ENCODE data around the gene GRIP1. TPM values are rescaled to one million over a fixed set of nuclear protein-coding genes. Genes with fewer than 3 reads are reported as not detected.

The GRIP1 gene
- polyA plus RNA-seq, 3 donors from 2014 or later = 0.31 to 1.7 TPM; not detected in 1

GRCh38 chr12:66367015-66367667 is 311.7 kb downstream of the GRIP1 start:
- H3K27me3 Mint-ChIP-seq (ENCODE audit: low read depth in 3 of 3) = peaks cover 0 to 2% (median 0%) of the 10 kb centered on the region in 3 donors
- H3K36me3 Mint-ChIP-seq = peaks cover 0 to 21% (median 7%) of the 10 kb centered on the region in 3 donors
- no peak overlapping the region for H3K27ac Mint-ChIP-seq
- no peak for DNase-seq
- H3K4me1 Mint-ChIP-seq = no peaks in the 10 kb centered on the region
- no peaks in the 10 kb centered on the region for H3K9me3 Mint-ChIP-seq
- no peak overlapping the region for H3K4me3 Mint-ChIP-seq

DNA sequence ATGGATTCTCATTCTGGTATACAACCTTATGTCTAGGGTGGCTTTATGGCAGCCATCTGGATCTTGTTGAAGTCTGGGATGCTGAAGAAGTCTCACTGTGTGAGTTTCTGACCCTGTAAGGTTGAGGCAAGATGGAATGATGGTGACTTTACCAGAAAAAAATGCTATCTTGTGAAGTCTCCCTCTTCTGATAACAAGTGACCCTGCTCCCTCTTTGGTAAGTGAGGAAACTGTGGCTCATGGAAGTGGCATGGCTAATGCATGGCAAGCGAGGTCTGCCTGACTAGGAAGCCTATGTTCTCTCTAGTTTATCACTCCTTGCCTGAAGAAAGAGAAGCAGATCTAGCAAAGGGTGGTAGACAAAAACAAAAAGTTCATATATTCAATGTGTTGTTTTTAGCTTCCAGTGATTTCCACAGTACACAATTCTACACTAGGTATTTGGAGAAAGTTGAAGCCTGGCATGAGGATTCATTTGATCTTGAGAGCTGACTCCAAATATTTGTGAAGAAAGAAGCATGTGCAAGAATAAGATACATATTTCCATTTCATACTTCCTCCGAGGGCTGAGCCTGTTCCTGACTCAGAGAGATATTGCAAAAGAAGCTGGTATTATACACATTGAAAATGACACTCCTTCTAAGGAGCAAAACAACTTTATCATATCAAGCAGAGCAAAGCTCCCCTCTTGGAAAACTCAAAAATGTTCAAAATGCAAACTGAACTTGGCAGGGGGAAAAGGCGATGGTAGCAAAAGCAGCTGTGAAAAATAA is 313.0 kb downstream of the GRIP1 start:
- no peak overlapping the region for H3K4me3 Mint-ChIP-seq
- H3K36me3 Mint-ChIP-seq = peaks cover 0 to 20% (median 7%) of the 10 kb centered on the region in 3 donors
- peaks cover 0 to 2% (median 0%) of the 10 kb centered on the region in 3 donors for H3K27me3 Mint-ChIP-seq (ENCODE audit: low read depth in 3 of 3)
- H3K4me1 Mint-ChIP-seq = no peaks in the 10 kb centered on the region
- peak overlapping the region in 1 of 6 donors; percentile 69 for H3K27ac Mint-ChIP-seq
- DNase-seq = no peak
- H3K9me3 Mint-ChIP-seq = no peaks in the 10 kb centered on the region

- peaks cover 0 to 2% (median 0%) of the 10 kb centered on the region in 3 donors for H3K27me3 Mint-ChIP-seq (ENCODE audit: low read depth in 3 of 3)
- no peak for DNase-seq
- H3K4me1 Mint-ChIP-seq = no peaks in the 10 kb centered on the region
- H3K9me3 Mint-ChIP-seq = no peaks in the 10 kb centered on the region
- no peak overlapping the region for H3K4me3 Mint-ChIP-seq
- H3K27ac Mint-ChIP-seq = no peak overlapping the region
- H3K36me3 Mint-ChIP-seq = peaks cover 0 to 12% (median 7%) of the 10 kb centered on the region in 3 donors
Measured at GRCh38 chr12:66361703-66362102, 317.2 kb downstream of the GRIP1 start.

GRCh38 chr12:66359300-66359699 is 319.6 kb downstream of the GRIP1 start:
- Mint-ChIP-seq H3K4me3 (no peak overlapping the region), H3K9me3 (no peaks in the 10 kb centered on the region), H3K27ac (no peak overlapping the region), H3K27me3 (ENCODE audit: low read depth in 3 of 3) (peaks cover 0 to 2% (median 0%) of the 10 kb centered on the region in 3 donors), H3K4me1 (no peaks in the 10 kb centered on the region), H3K36me3 (peaks cover 0 to 9% (median 4%) of the 10 kb centered on the region in 3 donors)
- DNase-seq = no peak

GRCh38 chr12:66354291-66354690 is 324.6 kb downstream of the GRIP1 start:
- Mint-ChIP-seq H3K36me3 (peaks cover 13 to 28% (median 17%) of the 10 kb centered on the region in 3 donors), H3K4me3 (no peak overlapping the region), H3K27ac (no peak overlapping the region), H3K9me3 (no peaks in the 10 kb centered on the region), H3K4me1 (no peaks in the 10 kb centered on the region), H3K27me3 (ENCODE audit: low read depth in 3 of 3) (no peaks in the 10 kb centered on the region)
- no peak for DNase-seq

DNA sequence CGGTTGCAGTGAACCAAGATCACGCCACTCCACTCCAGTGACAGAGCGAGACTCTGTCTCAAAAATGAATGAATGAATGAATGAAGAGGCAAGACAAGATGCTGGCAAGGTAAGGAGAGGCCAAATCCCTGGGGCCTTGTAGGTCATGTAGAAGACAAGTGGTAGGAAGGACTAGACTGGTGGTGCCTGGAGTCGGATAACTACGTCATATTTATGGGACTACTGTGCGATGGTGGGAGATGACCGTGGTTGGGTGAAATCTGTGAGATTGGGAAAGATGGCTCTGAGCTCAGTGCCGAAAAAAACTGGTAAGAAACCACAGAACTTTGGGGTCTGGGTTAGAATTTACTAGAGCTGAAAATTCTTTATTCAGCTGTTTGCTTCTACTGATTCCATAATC is 326.0 kb downstream of the GRIP1 start:
- peak overlapping the region in 1 of 6 donors; percentile 58 for H3K27ac Mint-ChIP-seq
- no peaks in the 10 kb centered on the region for H3K4me1 Mint-ChIP-seq
- H3K9me3 Mint-ChIP-seq = no peaks in the 10 kb centered on the region
- H3K36me3 Mint-ChIP-seq = peaks cover 13 to 32% (median 17%) of the 10 kb centered on the region in 3 donors
- DNase-seq = no peak
- no peak overlapping the region for H3K4me3 Mint-ChIP-seq
- no peaks in the 10 kb centered on the region for H3K27me3 Mint-ChIP-seq (ENCODE audit: low read depth in 3 of 3)

- Mint-ChIP-seq H3K27ac (no peak overlapping the region), H3K4me1 (no peaks in the 10 kb centered on the region), H3K9me3 (no peaks in the 10 kb centered on the region), H3K27me3 (ENCODE audit: low read depth in 3 of 3) (no peaks in the 10 kb centered on the region), H3K4me3 (no peak overlapping the region), H3K36me3 (peaks cover 17 to 36% (median 18%) of the 10 kb centered on the region in 3 donors)
- no peak for DNase-seq
Measured at GRCh38 chr12:66352197-66352596, 326.7 kb downstream of the GRIP1 start.

- Mint-ChIP-seq H3K9me3 (no peaks in the 10 kb centered on the region), H3K36me3 (peaks cover 17 to 39% (median 18%) of the 10 kb centered on the region in 3 donors), H3K4me3 (no peak overlapping the region), H3K4me1 (no peaks in the 10 kb centered on the region), H3K27ac (no peak overlapping the region), H3K27me3 (ENCODE audit: low read depth in 3 of 3) (no peaks in the 10 kb centered on the region)
- DNase-seq = no peak
Measured at GRCh38 chr12:66351301-66351700, 327.6 kb downstream of the GRIP1 start.

DNA sequence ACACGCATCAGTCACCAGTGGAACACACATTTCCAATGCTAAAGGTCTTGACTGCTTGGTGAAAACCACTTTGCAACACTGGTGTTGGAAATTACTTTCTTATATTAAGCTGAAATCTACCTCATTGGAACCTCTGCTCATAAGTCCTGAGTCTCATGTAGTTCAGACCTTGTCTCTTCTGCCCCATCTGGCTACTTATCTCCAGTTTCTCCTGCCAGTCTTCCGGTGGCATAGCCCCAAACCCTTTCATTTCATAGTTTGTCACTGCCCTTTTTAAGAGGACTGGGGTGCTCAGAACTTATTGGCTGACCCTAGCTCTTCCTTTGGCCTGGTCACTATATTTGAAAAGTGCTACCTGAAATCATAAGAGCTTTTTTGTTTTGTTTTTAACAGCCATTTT is 332.9 kb downstream of the GRIP1 start:
- Mint-ChIP-seq H3K4me1 (peaks cover 9 to 23% of the 10 kb centered on the region in 2 donors), H3K27me3 (ENCODE audit: low read depth in 3 of 3) (peaks cover 0 to 1% (median 0%) of the 10 kb centered on the region in 3 donors), H3K9me3 (peaks cover 0 to 7% (median 0%) of the 10 kb centered on the region in 6 donors), H3K27ac (peak overlapping the region in 2 of 6 donors; percentile 0 to 42), H3K4me3 (no peak overlapping the region), H3K36me3 (peaks cover 35 to 52% (median 45%) of the 10 kb centered on the region in 3 donors)
- DNase-seq = no peak

DNA sequence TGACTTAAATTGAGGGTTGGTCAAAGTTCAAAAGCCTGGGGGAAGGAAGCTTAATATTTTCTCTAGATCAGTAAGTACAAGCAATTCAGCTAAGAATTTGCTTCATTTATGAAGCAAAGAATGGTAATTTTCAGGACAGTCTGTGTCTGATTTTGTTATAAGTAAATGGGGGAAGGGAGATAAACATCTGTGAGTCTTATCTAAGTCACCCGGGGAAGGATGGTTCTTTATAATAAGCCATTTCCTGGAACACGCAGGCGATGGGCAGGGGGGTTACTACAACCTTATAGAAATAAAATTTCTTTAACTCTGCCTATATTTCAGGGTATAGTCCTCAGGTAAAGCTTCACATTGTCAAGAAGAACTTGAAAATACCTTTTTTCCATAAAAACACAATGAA is 333.7 kb downstream of the GRIP1 start:
- Mint-ChIP-seq H3K4me1 (peaks cover 9 to 23% of the 10 kb centered on the region in 2 donors), H3K27me3 (ENCODE audit: low read depth in 3 of 3) (peaks cover 0 to 1% (median 0%) of the 10 kb centered on the region in 3 donors), H3K9me3 (peaks cover 0 to 7% (median 0%) of the 10 kb centered on the region in 6 donors), H3K4me3 (no peak overlapping the region), H3K36me3 (peaks cover 42 to 60% (median 48%) of the 10 kb centered on the region in 3 donors), H3K27ac (no peak overlapping the region)
- DNase-seq = no peak

- H3K27me3 Mint-ChIP-seq (ENCODE audit: low read depth in 3 of 3) = peaks cover 0 to 1% (median 0%) of the 10 kb centered on the region in 3 donors
- DNase-seq = no peak
- H3K36me3 Mint-ChIP-seq = peaks cover 55 to 68% (median 61%) of the 10 kb centered on the region in 3 donors
- no peak overlapping the region for H3K4me3 Mint-ChIP-seq
- H3K27ac Mint-ChIP-seq = peak overlapping the region in 1 of 6 donors; percentile 32
- peaks cover 9 to 22% of the 10 kb centered on the region in 2 donors for H3K4me1 Mint-ChIP-seq
- H3K9me3 Mint-ChIP-seq = peaks cover 0 to 7% (median 0%) of the 10 kb centered on the region in 6 donors
Measured at GRCh38 chr12:66341126-66341525, 337.8 kb downstream of the GRIP1 start.

DNA sequence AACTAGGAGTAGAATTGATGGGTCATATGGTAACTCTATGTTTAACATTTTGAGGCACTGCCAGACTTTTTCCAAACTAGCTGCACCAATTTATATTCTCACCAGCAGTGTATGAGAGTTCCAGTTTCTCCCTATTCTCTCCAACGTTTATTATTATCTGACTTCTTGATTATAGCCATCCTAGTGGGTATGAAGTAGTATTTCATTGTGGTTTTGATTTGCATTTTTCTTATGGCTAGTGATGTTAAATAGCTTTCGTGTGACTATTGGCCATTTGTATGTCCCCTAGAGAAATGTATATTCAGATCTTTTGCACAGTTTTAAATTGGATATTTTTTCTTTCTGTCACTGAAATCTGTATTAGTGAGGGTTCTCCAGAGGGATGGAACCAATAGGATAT is 338.7 kb downstream of the GRIP1 start:
- H3K9me3 Mint-ChIP-seq = peaks cover 0 to 7% (median 0%) of the 10 kb centered on the region in 6 donors
- no peak for DNase-seq
- H3K4me3 Mint-ChIP-seq = no peak overlapping the region
- no peak overlapping the region for H3K27ac Mint-ChIP-seq
- H3K36me3 Mint-ChIP-seq = peaks cover 49 to 61% (median 59%) of the 10 kb centered on the region in 3 donors
- peaks cover 0 to 1% (median 0%) of the 10 kb centered on the region in 3 donors for H3K27me3 Mint-ChIP-seq (ENCODE audit: low read depth in 3 of 3)
- peaks cover 7 to 14% of the 10 kb centered on the region in 2 donors for H3K4me1 Mint-ChIP-seq

- Mint-ChIP-seq H3K4me3 (no peak overlapping the region), H3K27ac (peak overlapping the region in 3 of 6 donors; percentile 21 to 68 (median 33)), H3K27me3 (ENCODE audit: low read depth in 3 of 3) (peaks cover 0 to 1% (median 0%) of the 10 kb centered on the region in 3 donors), H3K4me1 (no peaks in the 10 kb centered on the region), H3K36me3 (peaks cover 38 to 50% (median 41%) of the 10 kb centered on the region in 3 donors), H3K9me3 (peaks cover 0 to 7% (median 0%) of the 10 kb centered on the region in 6 donors)
- DNase-seq = no peak
Measured at GRCh38 chr12:66337381-66338010, 341.4 kb downstream of the GRIP1 start.

Data from immature natural killer cell (primary cell).